DOHH2 (cell line): ENCODE results near the gene RIN2.

Experiments
- H3F3A ChIP-seq: fragments of 200-600 bp; sonication (generic), shearing (Covaris generic); 2 replicates; pipeline ENCODE4 v1.6.0; 2016; ENCODE audit warnings: antibody characterized with exemption, mild to moderate bottlenecking; ENCODE audit not compliant: control insufficient read depth, insufficient read depth
- H3K27ac ChIP-seq: fragments of 200-600 bp; sonication (generic); 2 replicates; pipeline ENCODE4 v1.5.1; 2014; ENCODE audit warnings: low read depth, mild to moderate bottlenecking, low read length, moderate library complexity
- H3K27me3 ChIP-seq: fragments of 200-600 bp; sonication (generic); 2 replicates; pipeline ENCODE4 v1.6.1; 2014; ENCODE audit warnings: mild to moderate bottlenecking, low read length, mixed read lengths; ENCODE audit not compliant: control insufficient read depth
- H3K36me3 ChIP-seq: fragments of 200-600 bp; sonication (generic); 2 replicates; pipeline ENCODE4 v1.6.1; 2014; ENCODE audit warnings: mild to moderate bottlenecking, low read length, moderate library complexity, mixed read lengths; ENCODE audit not compliant: control insufficient read depth
- H3K4me1 ChIP-seq: fragments of 200-600 bp; sonication (generic); 2 replicates; pipeline ENCODE4 v1.6.1; 2014; ENCODE audit warnings: mild to moderate bottlenecking, low read length, mixed read lengths; ENCODE audit not compliant: control insufficient read depth
- H3K4me2 ChIP-seq: fragments of 200-600 bp; sonication (generic); 2 replicates; pipeline ENCODE4 v1.6.0; 2014; ENCODE audit warnings: mild to moderate bottlenecking, low read length, moderate library complexity
- H3K4me3 ChIP-seq: fragments of 200-600 bp; sonication (generic); 2 replicates; pipeline ENCODE4 v1.5.1; 2014; ENCODE audit warnings: mild to moderate bottlenecking, low read length, mixed read lengths
- H3K79me2 ChIP-seq: fragments of 200-600 bp; sonication (generic); 2 replicates; pipeline ENCODE4 v1.6.1; 2014; ENCODE audit warnings: mild to moderate bottlenecking, low read length, mixed read lengths; ENCODE audit not compliant: control insufficient read depth
- H3K9me2 ChIP-seq: fragments of 200-600 bp; sonication (generic); replicated peaks from 2 replicates; pipeline ENCODE4 v1.6.1; 2014; ENCODE audit warnings: mild to moderate bottlenecking, low read length, mixed read lengths; ENCODE audit not compliant: control insufficient read depth
- H3K9me3 ChIP-seq: fragments of 200-600 bp; sonication (generic); 2 replicates; pipeline ENCODE4 v1.6.1; 2014; ENCODE audit warnings: antibody characterized with exemption, low read length, mixed read lengths; ENCODE audit not compliant: control insufficient read depth, insufficient read depth
- H4K20me1 ChIP-seq: fragments of 200-600 bp; sonication (generic); 2 replicates; pipeline ENCODE4 v1.6.0; 2014; ENCODE audit warnings: low read depth, mild to moderate bottlenecking, antibody characterized with exemption, low read length, moderate library complexity; ENCODE audit not compliant: control insufficient read depth, insufficient read depth
- EZH2phosphoT487 ChIP-seq: fragments of 200-600 bp; sonication (generic); IDR thresholded peaks from 2 replicates; pipeline ENCODE4 v1.6.1; 2017; ENCODE audit warnings: borderline replicate concordance, mild to moderate bottlenecking, antibody characterized with exemption, low read length, moderate library complexity, mixed read lengths
- TF ChIP-seq, protein P1 (sequence below): fragments of 200-600 bp; sonication (generic); IDR thresholded peaks from one replicate; pipeline ENCODE4 v1.5.1; 2014; ENCODE audit warnings: antibody characterized with exemption, mild to moderate bottlenecking, low read depth, low read length; ENCODE audit not compliant: poor library complexity, severe bottlenecking

Gene RIN2

DNA sequence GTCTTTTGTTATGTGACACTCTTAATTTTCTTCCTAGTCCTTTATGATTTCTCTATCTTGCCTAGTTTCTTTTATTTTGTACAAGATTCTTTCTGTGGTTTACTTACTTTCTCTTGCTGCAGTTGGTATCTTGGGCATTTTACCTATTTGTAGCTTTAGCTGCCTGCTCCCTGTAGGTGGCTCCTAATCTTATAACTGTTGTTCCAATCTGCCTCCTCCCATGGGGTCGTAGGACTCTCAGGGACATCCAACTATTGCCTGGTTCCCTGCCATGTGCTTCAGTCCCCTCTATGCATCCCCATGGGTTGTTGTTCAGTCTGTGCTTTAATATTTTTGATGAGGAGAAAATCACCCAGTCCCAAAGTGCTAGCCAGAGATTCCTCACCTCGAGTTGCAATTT lies 31.4 kb downstream of the RIN2 start:
- no peak for TF ChIP-seq EZH2phosphoT487
- TF ChIP-seq, protein P1, sequence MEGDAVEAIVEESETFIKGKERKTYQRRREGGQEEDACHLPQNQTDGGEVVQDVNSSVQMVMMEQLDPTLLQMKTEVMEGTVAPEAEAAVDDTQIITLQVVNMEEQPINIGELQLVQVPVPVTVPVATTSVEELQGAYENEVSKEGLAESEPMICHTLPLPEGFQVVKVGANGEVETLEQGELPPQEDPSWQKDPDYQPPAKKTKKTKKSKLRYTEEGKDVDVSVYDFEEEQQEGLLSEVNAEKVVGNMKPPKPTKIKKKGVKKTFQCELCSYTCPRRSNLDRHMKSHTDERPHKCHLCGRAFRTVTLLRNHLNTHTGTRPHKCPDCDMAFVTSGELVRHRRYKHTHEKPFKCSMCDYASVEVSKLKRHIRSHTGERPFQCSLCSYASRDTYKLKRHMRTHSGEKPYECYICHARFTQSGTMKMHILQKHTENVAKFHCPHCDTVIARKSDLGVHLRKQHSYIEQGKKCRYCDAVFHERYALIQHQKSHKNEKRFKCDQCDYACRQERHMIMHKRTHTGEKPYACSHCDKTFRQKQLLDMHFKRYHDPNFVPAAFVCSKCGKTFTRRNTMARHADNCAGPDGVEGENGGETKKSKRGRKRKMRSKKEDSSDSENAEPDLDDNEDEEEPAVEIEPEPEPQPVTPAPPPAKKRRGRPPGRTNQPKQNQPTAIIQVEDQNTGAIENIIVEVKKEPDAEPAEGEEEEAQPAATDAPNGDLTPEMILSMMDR, result no peak
- no peak overlapping the region for H3K4me2 ChIP-seq
- no peaks in the 10 kb centered on the region for H3K4me1 ChIP-seq

DNA sequence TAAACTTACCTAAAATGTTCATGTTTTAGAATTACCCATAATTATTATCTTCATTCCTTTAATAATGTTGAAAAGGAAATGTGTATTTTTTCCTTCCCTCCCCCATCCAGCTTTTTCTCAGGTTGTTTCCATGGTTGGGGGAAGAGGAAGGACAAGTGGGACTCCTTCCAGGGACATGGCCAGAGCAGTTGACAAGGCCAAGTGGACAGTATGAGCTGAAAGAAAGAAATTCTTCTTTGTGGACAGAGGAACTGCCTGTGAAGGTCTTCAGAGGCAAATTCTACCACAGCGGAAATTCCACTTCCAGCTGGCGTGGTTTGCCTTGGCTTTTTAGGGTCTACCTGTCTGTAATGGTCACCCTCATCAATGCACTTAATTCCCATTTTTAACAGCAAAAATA lies 33.8 kb downstream of the RIN2 start:
- no peak overlapping the region for H3K4me3 ChIP-seq
- no peaks in the 10 kb centered on the region for H3K79me2 ChIP-seq
- H3K4me1 ChIP-seq, result no peaks in the 10 kb centered on the region
- no peaks in the 10 kb centered on the region for H3K36me3 ChIP-seq
- H3K27ac ChIP-seq, result no peak overlapping the region
- no peak for TF ChIP-seq EZH2phosphoT487
- TF ChIP-seq, protein P1, result no peak
- H3K9me3 ChIP-seq, result no peaks in the 10 kb centered on the region
- H3K27me3 ChIP-seq, result peaks cover 4% of the 10 kb centered on the region
- no peaks in the 10 kb centered on the region for H4K20me1 ChIP-seq
- H3F3A ChIP-seq, result no peaks in the 10 kb centered on the region
- H3K9me2 ChIP-seq, result no peaks in the 10 kb centered on the region
- no peak overlapping the region for H3K4me2 ChIP-seq

More for the DNA sequence above, 31.4 kb downstream of the RIN2 start:
- H4K20me1 ChIP-seq, result no peaks in the 10 kb centered on the region
- no peak overlapping the region for H3K4me3 ChIP-seq
- no peaks in the 10 kb centered on the region for H3K79me2 ChIP-seq
- H3K9me3 ChIP-seq, result no peaks in the 10 kb centered on the region
- no peaks in the 10 kb centered on the region for H3K27me3 ChIP-seq
- no peak overlapping the region for H3K27ac ChIP-seq
- no peaks in the 10 kb centered on the region for H3K36me3 ChIP-seq
- H3F3A ChIP-seq, result no peaks in the 10 kb centered on the region
- H3K9me2 ChIP-seq, result no peaks in the 10 kb centered on the region

DNA sequence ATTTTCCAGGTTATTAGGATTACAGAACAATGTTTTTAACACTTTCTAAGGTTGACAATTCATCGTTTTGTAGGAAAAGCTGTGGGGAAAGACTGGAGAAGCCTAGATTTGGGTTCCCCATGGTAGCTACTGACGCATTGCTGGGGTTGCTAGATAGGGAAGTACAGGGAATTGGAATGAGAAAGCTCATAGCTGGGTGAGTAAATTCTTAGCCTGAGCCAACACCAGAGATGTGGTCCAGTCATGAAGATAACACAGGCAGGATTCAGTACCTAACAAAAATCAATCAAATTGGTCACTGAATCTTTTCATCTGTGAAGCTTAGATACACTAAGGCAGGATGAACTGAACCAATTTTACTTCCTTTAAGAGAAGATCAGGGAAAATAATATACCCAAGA lies 35.7 kb downstream of the RIN2 start:
- Histone ChIP-seq H4K20me1 (no peaks in the 10 kb centered on the region), H3K36me3 (no peaks in the 10 kb centered on the region), H3K4me1 (no peaks in the 10 kb centered on the region), H3F3A (no peaks in the 10 kb centered on the region), H3K79me2 (no peaks in the 10 kb centered on the region), H3K9me3 (no peaks in the 10 kb centered on the region), H3K27ac (no peak overlapping the region), H3K4me2 (no peak overlapping the region), H3K4me3 (no peak overlapping the region), H3K27me3 (peaks cover 5% of the 10 kb centered on the region), H3K9me2 (no peaks in the 10 kb centered on the region)
- TF ChIP-seq EZH2phosphoT487, result no peak
- TF ChIP-seq, protein P1, result no peak

DNA sequence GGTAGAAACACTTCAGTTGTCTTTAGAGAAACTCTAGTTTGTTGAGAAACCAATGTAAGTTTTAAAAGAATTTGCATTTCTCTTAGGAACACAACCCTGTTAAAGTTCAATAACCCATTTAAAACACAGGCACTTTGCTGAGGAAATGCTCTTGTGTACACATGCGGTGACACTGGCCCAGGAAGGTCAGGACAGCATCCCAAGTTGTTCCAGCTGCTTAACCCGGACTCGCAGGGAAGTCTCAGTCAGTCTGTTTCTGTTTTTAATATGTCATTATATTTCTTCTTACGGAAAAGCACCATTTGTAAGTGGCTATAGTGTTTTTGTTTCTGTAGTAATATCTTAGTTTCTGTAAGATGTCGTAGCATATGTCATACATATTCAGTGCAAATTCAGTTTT lies 36.9 kb downstream of the RIN2 start:
- H3K4me1 ChIP-seq, result no peaks in the 10 kb centered on the region
- no peaks in the 10 kb centered on the region for H3K36me3 ChIP-seq
- no peaks in the 10 kb centered on the region for H3K9me3 ChIP-seq
- H3F3A ChIP-seq, result no peaks in the 10 kb centered on the region
- no peak for TF ChIP-seq EZH2phosphoT487
- TF ChIP-seq, protein P1, result no peak
- no peaks in the 10 kb centered on the region for H3K79me2 ChIP-seq
- no peaks in the 10 kb centered on the region for H3K9me2 ChIP-seq
- H3K4me2 ChIP-seq, result no peak overlapping the region
- peaks cover 5% of the 10 kb centered on the region for H3K27me3 ChIP-seq
- H4K20me1 ChIP-seq, result no peaks in the 10 kb centered on the region
- H3K27ac ChIP-seq, result no peak overlapping the region
- H3K4me3 ChIP-seq, result no peak overlapping the region
